WERI-Rb-1 (cell line): ENCODE data around the gene MS4A10.

Experiments
- DNase-seq: peaks from one replicate; pipeline ENCODE4 v3.0.0-alpha.2; 2020
- H3K27ac ChIP-seq: fragments of 250-450 bp; sonication (Bioruptor Pico); 2 replicates; pipeline ENCODE4 v1.5.1; 2020; ENCODE audit warnings: mild to moderate bottlenecking, moderate library complexity
- H3K27me3 ChIP-seq: fragments of 250-450 bp; sonication (Bioruptor Pico); 2 replicates; pipeline ENCODE4 v1.5.1; 2021; ENCODE audit warnings: mild to moderate bottlenecking, low read depth, moderate library complexity; ENCODE audit not compliant: insufficient read depth, severe bottlenecking
- H3K36me3 ChIP-seq: fragments of 250-450 bp; sonication (Bioruptor Pico); 2 replicates; pipeline ENCODE4 v1.5.1; 2020; ENCODE audit warnings: mild to moderate bottlenecking, moderate library complexity
- H3K4me3 ChIP-seq: 2 replicates; pipeline ENCODE4 v1.5.1; 2011; ENCODE audit warnings: low read depth, mild to moderate bottlenecking, control low read depth, low read length
- H3K9me3 ChIP-seq: fragments of 250-450 bp; sonication (Bioruptor Pico); 2 replicates; pipeline ENCODE4 v1.5.1; 2021; ENCODE audit warnings: mild to moderate bottlenecking, moderate library complexity; ENCODE audit not compliant: severe bottlenecking
- TF ChIP-seq, protein P1 (sequence below): IDR thresholded peaks from 2 replicates; pipeline ENCODE4 v1.5.1; 2011; ENCODE audit warnings: low read depth, mild to moderate bottlenecking, control low read depth, inconsistent platforms, low read length

The MS4A10 gene

GRCh38 chr11:60842668-60843600, 57.8 kb downstream of the MS4A10 start:
- Histone ChIP-seq H3K36me3 (peaks cover 8% of the 10 kb centered on the region), H3K9me3 (no peaks in the 10 kb centered on the region), H3K27me3 (no peaks in the 10 kb centered on the region), H3K27ac (peak overlapping the region; percentile 38), H3K4me3 (peak overlapping the region; percentile 83)
- TF ChIP-seq, protein P1, sequence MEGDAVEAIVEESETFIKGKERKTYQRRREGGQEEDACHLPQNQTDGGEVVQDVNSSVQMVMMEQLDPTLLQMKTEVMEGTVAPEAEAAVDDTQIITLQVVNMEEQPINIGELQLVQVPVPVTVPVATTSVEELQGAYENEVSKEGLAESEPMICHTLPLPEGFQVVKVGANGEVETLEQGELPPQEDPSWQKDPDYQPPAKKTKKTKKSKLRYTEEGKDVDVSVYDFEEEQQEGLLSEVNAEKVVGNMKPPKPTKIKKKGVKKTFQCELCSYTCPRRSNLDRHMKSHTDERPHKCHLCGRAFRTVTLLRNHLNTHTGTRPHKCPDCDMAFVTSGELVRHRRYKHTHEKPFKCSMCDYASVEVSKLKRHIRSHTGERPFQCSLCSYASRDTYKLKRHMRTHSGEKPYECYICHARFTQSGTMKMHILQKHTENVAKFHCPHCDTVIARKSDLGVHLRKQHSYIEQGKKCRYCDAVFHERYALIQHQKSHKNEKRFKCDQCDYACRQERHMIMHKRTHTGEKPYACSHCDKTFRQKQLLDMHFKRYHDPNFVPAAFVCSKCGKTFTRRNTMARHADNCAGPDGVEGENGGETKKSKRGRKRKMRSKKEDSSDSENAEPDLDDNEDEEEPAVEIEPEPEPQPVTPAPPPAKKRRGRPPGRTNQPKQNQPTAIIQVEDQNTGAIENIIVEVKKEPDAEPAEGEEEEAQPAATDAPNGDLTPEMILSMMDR: no peak
- no peak for DNase-seq

- Histone ChIP-seq H3K9me3 (no peaks in the 10 kb centered on the region), H3K27me3 (no peaks in the 10 kb centered on the region), H3K4me3 (no peak overlapping the region), H3K36me3 (peaks cover 8% of the 10 kb centered on the region), H3K27ac (no peak overlapping the region)
- no peak for DNase-seq
- TF ChIP-seq, protein P1: no peak
Measured at GRCh38 chr11:60844045-60844869, 59.1 kb downstream of the MS4A10 start.

DNA sequence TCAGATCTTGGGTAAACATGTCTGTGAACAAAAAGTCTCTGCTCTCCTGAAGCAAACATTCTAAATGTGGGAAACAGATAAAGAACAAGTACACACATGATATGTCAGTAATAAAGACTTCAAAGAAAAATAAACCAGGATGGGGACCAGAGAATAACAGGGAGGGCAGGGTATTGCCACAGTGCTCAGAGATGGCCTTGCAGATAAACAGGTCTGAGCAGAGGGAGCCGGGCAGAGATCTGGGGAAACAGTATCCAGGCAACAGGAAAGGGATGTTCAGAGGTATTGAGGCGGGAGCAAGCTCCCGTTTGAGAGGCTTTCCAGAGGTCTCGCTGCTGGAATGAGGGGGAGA, 59.7 kb downstream of the MS4A10 start:
- Histone ChIP-seq H3K27me3 (no peaks in the 10 kb centered on the region), H3K36me3 (peaks cover 8% of the 10 kb centered on the region), H3K27ac (no peak overlapping the region), H3K9me3 (no peaks in the 10 kb centered on the region), H3K4me3 (no peak overlapping the region)
- DNase-seq: no peak
- TF ChIP-seq, protein P1: no peak

- Histone ChIP-seq H3K4me3 (no peak overlapping the region), H3K36me3 (peaks cover 8% of the 10 kb centered on the region)
- TF ChIP-seq, protein P1: no peak
Measured at GRCh38 chr11:60845338-60845737, 60.2 kb downstream of the MS4A10 start.

GRCh38 chr11:60847281-60847680, 62.1 kb downstream of the MS4A10 start:
- Histone ChIP-seq H3K4me3 (no peak overlapping the region), H3K36me3 (peaks cover 15% of the 10 kb centered on the region), H3K27me3 (no peaks in the 10 kb centered on the region), H3K9me3 (no peaks in the 10 kb centered on the region), H3K27ac (no peak overlapping the region)
- DNase-seq: no peak
- TF ChIP-seq, protein P1: no peak

More at GRCh38 chr11:60845338-60845737, 60.2 kb downstream of the MS4A10 start:
- H3K27me3 ChIP-seq: no peaks in the 10 kb centered on the region
- H3K27ac ChIP-seq: no peak overlapping the region
- DNase-seq: no peak
- no peaks in the 10 kb centered on the region for H3K9me3 ChIP-seq
